ENCODE results near the gene NEK5. TPM values are rescaled to one million over a fixed set of nuclear protein-coding genes. Genes with fewer than 3 reads are reported as not detected.
"Not testable (repeated sequence)": the region's sequence is repeated elsewhere in the genome, so short reads cannot be mapped to it uniquely, and the experiment has no call there.

NEK5 gene
- total RNA-seq, 1 donor from 2014 or later, result not detected

DNA sequence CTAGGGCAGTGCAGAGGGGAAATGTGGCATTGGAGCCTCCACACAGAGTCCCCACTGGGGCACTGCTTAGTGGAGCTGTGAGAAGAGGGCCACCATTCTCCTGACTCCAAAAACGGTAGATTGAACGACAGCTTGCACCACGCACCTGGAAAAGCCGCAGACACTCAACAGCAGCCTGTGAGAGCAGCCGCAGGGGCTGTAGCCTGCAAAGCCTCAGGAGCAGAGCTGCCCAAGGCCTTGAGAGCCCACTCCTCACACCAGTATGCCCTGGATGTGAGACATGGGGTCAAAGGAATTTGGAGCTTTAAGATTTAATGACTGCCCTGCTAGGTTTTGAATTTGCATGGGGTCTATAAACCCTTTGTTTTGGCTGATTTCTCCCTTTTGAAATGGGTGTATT is 31.7 kb downstream of the NEK5 start:
- Histone ChIP-seq H3K27me3 (no peaks in the 10 kb centered on the region), H3K4me3 (no peak overlapping the region), H3K4me1 (no peaks in the 10 kb centered on the region), H3K27ac (no peak overlapping the region), H3K9me3 (no peaks in the 10 kb centered on the region), H3K36me3 (no peaks in the 10 kb centered on the region)
- intact Hi-C loops (cut with DNase I), result no loop called here
- no peak for DNase-seq (ENCODE audit: low spot score in 2 of 2)
- TF ChIP-seq, protein P1, sequence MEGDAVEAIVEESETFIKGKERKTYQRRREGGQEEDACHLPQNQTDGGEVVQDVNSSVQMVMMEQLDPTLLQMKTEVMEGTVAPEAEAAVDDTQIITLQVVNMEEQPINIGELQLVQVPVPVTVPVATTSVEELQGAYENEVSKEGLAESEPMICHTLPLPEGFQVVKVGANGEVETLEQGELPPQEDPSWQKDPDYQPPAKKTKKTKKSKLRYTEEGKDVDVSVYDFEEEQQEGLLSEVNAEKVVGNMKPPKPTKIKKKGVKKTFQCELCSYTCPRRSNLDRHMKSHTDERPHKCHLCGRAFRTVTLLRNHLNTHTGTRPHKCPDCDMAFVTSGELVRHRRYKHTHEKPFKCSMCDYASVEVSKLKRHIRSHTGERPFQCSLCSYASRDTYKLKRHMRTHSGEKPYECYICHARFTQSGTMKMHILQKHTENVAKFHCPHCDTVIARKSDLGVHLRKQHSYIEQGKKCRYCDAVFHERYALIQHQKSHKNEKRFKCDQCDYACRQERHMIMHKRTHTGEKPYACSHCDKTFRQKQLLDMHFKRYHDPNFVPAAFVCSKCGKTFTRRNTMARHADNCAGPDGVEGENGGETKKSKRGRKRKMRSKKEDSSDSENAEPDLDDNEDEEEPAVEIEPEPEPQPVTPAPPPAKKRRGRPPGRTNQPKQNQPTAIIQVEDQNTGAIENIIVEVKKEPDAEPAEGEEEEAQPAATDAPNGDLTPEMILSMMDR (IDR thresholded peaks at IDR 0.05), result no peak

DNA sequence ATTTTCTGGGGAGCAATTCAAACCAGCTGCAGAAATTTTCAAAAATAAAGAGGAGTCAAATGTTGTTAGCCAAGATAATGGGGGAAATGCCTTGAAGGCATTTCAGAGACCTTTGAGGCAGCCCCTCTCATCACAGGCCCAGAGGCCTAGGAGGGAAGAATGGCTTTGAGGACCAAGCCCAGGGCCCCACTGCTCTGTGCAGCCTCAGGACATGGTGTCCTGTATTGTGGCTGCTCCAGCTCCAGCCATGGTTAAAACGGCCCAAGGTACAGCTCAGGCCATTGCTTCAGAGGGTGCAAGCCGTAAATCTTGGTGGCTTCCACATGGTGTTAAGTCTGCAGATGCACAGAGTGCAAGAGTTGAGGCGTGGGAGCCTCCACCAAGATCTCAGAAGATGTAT is 32.1 kb downstream of the NEK5 start:
- TF ChIP-seq, protein P1 (IDR thresholded peaks at IDR 0.05), result no peak
- intact Hi-C loops (cut with DNase I), result no loop called here

DNA sequence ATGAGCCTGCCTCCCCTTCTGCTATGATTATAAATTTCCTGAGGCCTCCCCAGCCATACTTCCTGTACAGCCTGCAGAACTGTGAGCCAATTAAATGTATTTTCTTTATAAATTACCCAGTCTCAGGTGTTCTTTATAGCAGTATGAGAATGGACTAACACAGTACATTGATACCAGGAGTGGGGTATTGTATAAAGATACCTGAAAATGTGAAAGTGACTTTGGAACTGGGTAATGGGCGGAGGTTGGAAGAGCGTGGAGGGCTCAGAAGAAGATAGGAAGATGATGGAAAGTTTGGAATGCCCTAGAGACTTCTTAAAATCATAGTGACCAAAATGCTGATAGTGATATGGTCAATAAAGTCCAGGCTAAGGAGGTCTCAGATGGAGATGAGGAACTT is 32.8 kb downstream of the NEK5 start:
- H3K4me1 ChIP-seq, result no peaks in the 10 kb centered on the region
- H3K27ac ChIP-seq, result no peak overlapping the region
- TF ChIP-seq, protein P1 (IDR thresholded peaks at IDR 0.05), result no peak
- H3K4me3 ChIP-seq, result no peak overlapping the region
- intact Hi-C loops (cut with DNase I), result no loop called here
- no peaks in the 10 kb centered on the region for H3K9me3 ChIP-seq
- no peaks in the 10 kb centered on the region for H3K27me3 ChIP-seq
- H3K36me3 ChIP-seq, result no peaks in the 10 kb centered on the region
- DNase-seq (ENCODE audit: low spot score in 2 of 2), result no peak

More for the DNA sequence above, 32.1 kb downstream of the NEK5 start:
- no peak for DNase-seq (ENCODE audit: low spot score in 2 of 2)
- no peaks in the 10 kb centered on the region for H3K4me1 ChIP-seq
- H3K4me3 ChIP-seq, result no peak overlapping the region
- H3K27me3 ChIP-seq, result no peaks in the 10 kb centered on the region
- no peak overlapping the region for H3K27ac ChIP-seq
- no peaks in the 10 kb centered on the region for H3K9me3 ChIP-seq
- no peaks in the 10 kb centered on the region for H3K36me3 ChIP-seq

DNA sequence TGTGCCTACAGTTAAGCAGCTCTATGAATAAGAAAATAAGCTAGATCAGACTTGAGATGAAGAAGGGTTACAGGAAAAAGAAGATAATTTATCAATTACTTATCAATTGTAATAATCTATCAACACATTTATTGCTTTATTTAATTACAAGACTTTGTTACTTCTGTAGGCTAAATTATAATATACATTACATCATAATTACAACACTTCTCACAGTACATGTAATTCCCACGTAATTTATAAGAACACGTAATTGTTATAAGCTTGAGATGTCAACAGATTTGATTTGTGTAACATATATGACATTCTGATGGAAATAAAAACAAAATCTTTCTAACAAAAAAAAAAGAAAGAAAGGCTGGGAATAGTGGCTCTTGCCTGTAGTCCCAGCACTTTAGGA is 36.8 kb downstream of the NEK5 start:
- H3K9me3 ChIP-seq, result no peaks in the 10 kb centered on the region

DNA sequence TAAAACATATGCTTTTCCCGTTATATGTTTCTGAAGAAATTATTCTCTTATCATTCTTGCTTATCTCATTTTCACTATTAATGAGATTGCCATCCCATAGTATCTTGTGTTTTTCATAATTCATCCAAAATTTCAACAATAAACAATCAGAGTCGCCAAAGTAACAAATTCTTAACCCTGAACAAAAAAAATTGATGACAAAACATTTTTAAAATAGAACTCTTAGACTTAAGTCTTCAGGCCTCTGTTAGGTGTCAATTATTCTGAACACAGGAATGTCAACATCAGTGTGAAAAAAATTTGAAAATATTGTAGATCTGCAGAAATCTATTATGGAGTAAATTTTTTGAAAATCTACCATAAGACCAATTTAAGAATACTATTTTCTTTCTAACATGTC is 37.4 kb downstream of the NEK5 start:
- DNase-seq (ENCODE audit: low spot score in 2 of 2), result no peak
- H3K27me3 ChIP-seq, result no peaks in the 10 kb centered on the region
- intact Hi-C loops (cut with DNase I), result no loop called here
- no peak overlapping the region for H3K4me3 ChIP-seq
- no peaks in the 10 kb centered on the region for H3K36me3 ChIP-seq
- no peaks in the 10 kb centered on the region for H3K9me3 ChIP-seq
- no peak overlapping the region for H3K27ac ChIP-seq
- TF ChIP-seq, protein P1 (IDR thresholded peaks at IDR 0.05), result no peak
- H3K4me1 ChIP-seq, result no peaks in the 10 kb centered on the region

More for the DNA sequence above, 36.8 kb downstream of the NEK5 start:
- Histone ChIP-seq H3K36me3 (no peaks in the 10 kb centered on the region), H3K27me3 (no peaks in the 10 kb centered on the region), H3K27ac (no peak overlapping the region), H3K4me1 (no peaks in the 10 kb centered on the region), H3K4me3 (no peak overlapping the region)
- no peak for DNase-seq (ENCODE audit: low spot score in 2 of 2)
- TF ChIP-seq, protein P1 (IDR thresholded peaks at IDR 0.05), result no peak
- intact Hi-C loops (cut with DNase I), result no loop called here

DNA sequence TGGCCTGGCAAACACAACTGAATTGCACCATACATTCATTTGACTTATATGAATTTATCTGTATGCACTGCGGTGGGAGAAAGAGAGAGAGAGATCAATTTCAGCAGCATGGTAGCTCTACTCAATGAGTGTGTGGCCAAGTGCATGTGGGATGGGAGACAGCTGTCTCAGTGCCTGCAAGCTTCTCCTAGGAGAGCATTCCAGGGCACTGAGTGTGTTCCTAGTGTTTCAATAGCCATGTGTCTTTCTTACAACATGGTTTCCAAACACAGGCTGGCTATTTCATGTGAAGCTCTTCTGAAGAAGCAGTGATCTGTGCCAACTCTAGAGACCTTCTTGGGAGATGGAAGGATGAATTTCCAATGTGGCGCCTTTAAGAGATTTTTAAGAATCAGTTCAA is 43.5 kb downstream of the NEK5 start:
- H3K4me3 ChIP-seq, result no peak overlapping the region
- H3K27ac ChIP-seq, result no peak overlapping the region
- no peaks in the 10 kb centered on the region for H3K4me1 ChIP-seq
- H3K36me3 ChIP-seq, result no peaks in the 10 kb centered on the region
- intact Hi-C loops (cut with DNase I), result no loop called here
- no peak for DNase-seq (ENCODE audit: low spot score in 2 of 2)
- H3K9me3 ChIP-seq, result no peaks in the 10 kb centered on the region
- TF ChIP-seq, protein P1 (IDR thresholded peaks at IDR 0.05), result no peak
- no peaks in the 10 kb centered on the region for H3K27me3 ChIP-seq

DNA sequence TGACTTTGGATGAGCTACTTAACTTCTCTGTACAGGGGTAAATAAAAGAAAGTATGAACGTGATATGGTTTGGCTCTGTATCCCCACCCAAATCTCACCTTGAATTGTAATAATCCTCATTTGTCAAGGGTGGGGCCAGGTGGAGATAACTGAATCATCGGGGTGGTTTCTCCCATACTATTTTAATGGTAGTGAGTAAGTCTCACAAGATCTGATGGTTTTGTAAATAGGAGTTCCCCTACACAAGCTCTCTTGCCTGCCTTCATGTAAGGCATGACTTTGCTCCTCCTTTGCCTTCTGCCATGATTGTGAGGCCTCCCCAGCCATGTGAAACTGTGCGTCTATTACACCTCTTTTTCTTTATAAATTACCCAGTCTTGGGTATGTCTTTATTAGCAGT is 43.9 kb downstream of the NEK5 start:
- H3K27me3 ChIP-seq; H3K36me3 ChIP-seq; H3K4me1 ChIP-seq; intact Hi-C loops (cut with DNase I); H3K4me3 ChIP-seq; H3K9me3 ChIP-seq; DNase-seq (ENCODE audit: low spot score in 2 of 2); H3K27ac ChIP-seq: not testable (repeated sequence)

Measured in ascending aorta (tissue), 2 donors.